ENCODE measurements around the gene TCIRG1.

GRCh38 chr11:68066742-68067141, 27.9 kb downstream of the TCIRG1 start:
- TF ChIP-seq CTCF (IDR thresholded peaks at IDR 0.05) = no peak
- no peak for TF ChIP-seq POLR2A (IDR thresholded peaks at IDR 0.05)
